ENCODE data around the gene TMEM207. TPM values are rescaled to one million over a fixed set of nuclear protein-coding genes. Genes with fewer than 3 reads are reported as not detected.

TMEM207 gene
- total and polyA plus RNA-seq, 2 of the 8 experiments (the other 6 are each of a cell fraction or from before 2014, with no cell fraction given): not detected

GRCh38 chr3:190401963-190402362 is 47.7 kb downstream of the TMEM207 start:
- Histone ChIP-seq H2AFZ (ENCODE audit: low read length) (peak overlapping the region; percentile 92), H4K5ac (ENCODE audit: insufficient read length, low read depth, low read length) (no peak overlapping the region), H4K91ac (replicated peaks; ENCODE audit: insufficient read length, low read length) (no peak overlapping the region), H4K20me1 (replicated peaks in 1 of 2; ENCODE audit: control insufficient read depth in 1 of 2, insufficient read depth in 2 of 2, low read length in 2 of 2) (no peaks in the 10 kb centered on the region), H3K9ac (replicated peaks in 1 of 4; ENCODE audit: extremely low read depth in 1 of 4, low read depth in 3 of 4, low read length in 3 of 4) (no peak overlapping the region), H3K14ac (ENCODE audit: insufficient read length) (no peak overlapping the region), H3K79me2 (ENCODE audit: control insufficient read depth in 1 of 2, insufficient read depth in 2 of 2, low read length in 2 of 2) (no peaks in the 10 kb centered on the region), H3K9me3 (ENCODE audit: insufficient read depth in 2 of 2, low read depth in 1 of 2, low read length in 1 of 2) (no peaks in the 10 kb centered on the region), H2AK5ac (ENCODE audit: low read depth, low read length) (no peak overlapping the region), H3K79me1 (ENCODE audit: low read depth, low read length) (no peaks in the 10 kb centered on the region), H3K27me3 (replicated peaks in 1 of 4; ENCODE audit: control insufficient read depth in 3 of 4, extremely low read depth in 1 of 4, insufficient read depth in 3 of 4, low read length in 3 of 4) (no peaks in the 10 kb centered on the region), H3K4ac (replicated peaks; ENCODE audit: insufficient read length, low read depth, low read length) (no peak overlapping the region), H3K18ac (ENCODE audit: extremely low read depth, low read length) (no peak overlapping the region), H3K36me3 (ENCODE audit: control insufficient read depth in 2 of 4, insufficient read depth in 4 of 4, low read length in 3 of 4) (no peaks in the 10 kb centered on the region), H3K27ac (ENCODE audit: low read depth, low read length) (no peak overlapping the region), H3K4me1 (replicated peaks in 1 of 4; ENCODE audit: control insufficient read depth in 3 of 4, insufficient read depth in 4 of 4, low read length in 3 of 4) (no peaks in the 10 kb centered on the region), H3K56ac (replicated peaks; ENCODE audit: insufficient read length, low read depth, low read length) (no peak overlapping the region), H2BK5ac (ENCODE audit: low read depth, low read length) (no peak overlapping the region), H3K23ac (ENCODE audit: insufficient read length) (no peak overlapping the region), H2BK12ac (ENCODE audit: low read depth, low read length) (no peak overlapping the region), H2BK120ac (replicated peaks; ENCODE audit: low read depth, low read length) (no peak overlapping the region), H3K23me2 (ENCODE audit: low read depth, low read length) (no peaks in the 10 kb centered on the region), H3K4me3 (ENCODE audit: extremely low read depth in 1 of 4, insufficient read depth in 2 of 4, low read depth in 3 of 4, low read length in 4 of 4) (no peak overlapping the region), H3K4me2 (ENCODE audit: insufficient read depth in 1 of 2, low read depth in 2 of 2, low read length in 2 of 2) (no peak overlapping the region), H2BK20ac (ENCODE audit: low read length) (no peak overlapping the region), H4K8ac (ENCODE audit: extremely low read depth, insufficient read depth, low read length) (no peak overlapping the region), H2BK15ac (ENCODE audit: low read length) (no peak overlapping the region)
- TF ChIP-seq KDM1A (IDR thresholded peaks at IDR 0.05; ENCODE audit: borderline replicate concordance, low read length) (no peak), RBBP5 (IDR thresholded peaks at IDR 0.05; ENCODE audit: borderline replicate concordance, low read depth, low read length) (no peak), SRF (IDR thresholded peaks at IDR 0.05; ENCODE audit: low read depth, low read length) (no peak), JUND (IDR thresholded peaks at IDR 0.05; ENCODE audit: low read length) (no peak), MAFK (IDR thresholded peaks at IDR 0.05; ENCODE audit: low read depth, low read length) (no peak), YY1 (IDR thresholded peaks at IDR 0.05; ENCODE audit: low read depth, low read length) (no peak), RFX5 (IDR thresholded peaks at IDR 0.05; ENCODE audit: borderline replicate concordance, low read depth, low read length) (no peak), KDM5A (IDR thresholded peaks at IDR 0.05; ENCODE audit: low read length) (no peak), BCL11A (IDR thresholded peaks at IDR 0.05; ENCODE audit: low read depth in 2 of 2, low read length in 2 of 2) (no peak), EGR1 (IDR thresholded peaks at IDR 0.05; ENCODE audit: borderline replicate concordance, low read depth, low read length) (no peak), CHD2 (IDR thresholded peaks at IDR 0.05; ENCODE audit: low read length) (no peak), JUN (IDR thresholded peaks at IDR 0.05; ENCODE audit: low read depth, low read length) (no peak)
- TF ChIP-seq, protein P1, sequence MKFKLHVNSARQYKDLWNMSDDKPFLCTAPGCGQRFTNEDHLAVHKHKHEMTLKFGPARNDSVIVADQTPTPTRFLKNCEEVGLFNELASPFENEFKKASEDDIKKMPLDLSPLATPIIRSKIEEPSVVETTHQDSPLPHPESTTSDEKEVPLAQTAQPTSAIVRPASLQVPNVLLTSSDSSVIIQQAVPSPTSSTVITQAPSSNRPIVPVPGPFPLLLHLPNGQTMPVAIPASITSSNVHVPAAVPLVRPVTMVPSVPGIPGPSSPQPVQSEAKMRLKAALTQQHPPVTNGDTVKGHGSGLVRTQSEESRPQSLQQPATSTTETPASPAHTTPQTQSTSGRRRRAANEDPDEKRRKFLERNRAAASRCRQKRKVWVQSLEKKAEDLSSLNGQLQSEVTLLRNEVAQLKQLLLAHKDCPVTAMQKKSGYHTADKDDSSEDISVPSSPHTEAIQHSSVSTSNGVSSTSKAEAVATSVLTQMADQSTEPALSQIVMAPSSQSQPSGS (IDR thresholded peaks at IDR 0.05; ENCODE audit: low read length): no peak
- TF ChIP-seq, protein P2, sequence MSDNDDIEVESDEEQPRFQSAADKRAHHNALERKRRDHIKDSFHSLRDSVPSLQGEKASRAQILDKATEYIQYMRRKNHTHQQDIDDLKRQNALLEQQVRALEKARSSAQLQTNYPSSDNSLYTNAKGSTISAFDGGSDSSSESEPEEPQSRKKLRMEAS (IDR thresholded peaks at IDR 0.05): no peak
- FAIRE-seq (no peak), DNase-seq (ENCODE audit: low read depth in 1 of 2, low spot score in 2 of 2) (no peak)
- POLR2A ChIA-PET (ENCODE audit: partially characterized antibody): no interaction called here
- 82% methylated on average over 4 of the region's 4 CpGs; no CpG with 5 or more reads in 1 of the 2 experiments for WGBS, 2 experiments (ENCODE audit: extremely low coverage in 1 of 2, insufficient coverage in 1 of 2, insufficient read length in 1 of 2, insufficient replicate concordance in 2 of 2, low coverage in 1 of 2, low lambda C conversion rate in 2 of 2, missing lambda C conversion rate in 1 of 2)
- CTCF ChIA-PET (ENCODE audit: partially characterized antibody): interaction anchor here (0.6 to 2.4 kb wide), 4 partner anchors 15 to 1712 kb away, joined by 3 to 6 read pairs (median 4); no protein-coding TSS in a partner anchor

All from H1 (cell line).